ENCODE data around the gene ZNF12.

GRCh38 chr7:6646465-6646864, 60.3 kb downstream of the ZNF12 start:
- TF ChIP-seq CTCF (conservative IDR thresholded peaks at IDR 0.05; ENCODE audit: low read length) (no peak), EZH2phosphoT487 (IDR thresholded peaks at IDR 0.05; ENCODE audit: borderline replicate concordance, low read depth, low read length) (no peak)

Measured in OCI-LY7 (cell line).